ENCODE data around the gene TREML1. TPM values are rescaled to one million over a fixed set of nuclear protein-coding genes. Genes with fewer than 3 reads are reported as not detected.

Gene TREML1
- total RNA-seq, 3 donors from 2014 or later (not counting 1 experiment from before 2014, with no cell fraction given): 1.4 to 8.6 (median 3.4) TPM

- Histone ChIP-seq H3K4me3 (ENCODE audit: low read length) (no peak overlapping the region), H3K27me3 (ENCODE audit: control insufficient read depth, insufficient read depth, low read length) (peaks cover 3% of the 10 kb centered on the region), H3K27ac (ENCODE audit: low read length) (no peak overlapping the region), H3K4me1 (ENCODE audit: control insufficient read depth, insufficient read depth, low read length) (no peaks in the 10 kb centered on the region), H3K36me3 (ENCODE audit: control insufficient read depth, insufficient read depth, low read length) (no peaks in the 10 kb centered on the region), H3K9me3 (ENCODE audit: control insufficient read depth, insufficient read depth, low read length) (no peaks in the 10 kb centered on the region)
- TF ChIP-seq, protein P1, sequence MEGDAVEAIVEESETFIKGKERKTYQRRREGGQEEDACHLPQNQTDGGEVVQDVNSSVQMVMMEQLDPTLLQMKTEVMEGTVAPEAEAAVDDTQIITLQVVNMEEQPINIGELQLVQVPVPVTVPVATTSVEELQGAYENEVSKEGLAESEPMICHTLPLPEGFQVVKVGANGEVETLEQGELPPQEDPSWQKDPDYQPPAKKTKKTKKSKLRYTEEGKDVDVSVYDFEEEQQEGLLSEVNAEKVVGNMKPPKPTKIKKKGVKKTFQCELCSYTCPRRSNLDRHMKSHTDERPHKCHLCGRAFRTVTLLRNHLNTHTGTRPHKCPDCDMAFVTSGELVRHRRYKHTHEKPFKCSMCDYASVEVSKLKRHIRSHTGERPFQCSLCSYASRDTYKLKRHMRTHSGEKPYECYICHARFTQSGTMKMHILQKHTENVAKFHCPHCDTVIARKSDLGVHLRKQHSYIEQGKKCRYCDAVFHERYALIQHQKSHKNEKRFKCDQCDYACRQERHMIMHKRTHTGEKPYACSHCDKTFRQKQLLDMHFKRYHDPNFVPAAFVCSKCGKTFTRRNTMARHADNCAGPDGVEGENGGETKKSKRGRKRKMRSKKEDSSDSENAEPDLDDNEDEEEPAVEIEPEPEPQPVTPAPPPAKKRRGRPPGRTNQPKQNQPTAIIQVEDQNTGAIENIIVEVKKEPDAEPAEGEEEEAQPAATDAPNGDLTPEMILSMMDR (IDR thresholded peaks at IDR 0.05): no peak
- Mint-ChIP-seq H3K4me3 (no peak overlapping the region), H3K36me3 (no peaks in the 10 kb centered on the region), H3K27me3 (ENCODE audit: low read depth in 2 of 2) (peaks cover 23 to 26% of the 10 kb centered on the region in 2 donors), H3K4me1 (peaks cover 5 to 8% of the 10 kb centered on the region in 2 donors), H3K9me3 (no peaks in the 10 kb centered on the region), H3K27ac (no peak overlapping the region)
- DNase-seq (no peak), ATAC-seq (no peak)
- 94% methylated on average over 12 of the region's 12 CpGs for WGBS (ENCODE audit: insufficient coverage)
- intact Hi-C loops (cut with micrococcal nuclease): no loop called here
Observed at GRCh38 chr6:41176189-41176588, 22.0 kb upstream of the TREML1 start.

GRCh38 chr6:41175084-41175483, 20.9 kb upstream of the TREML1 start:
- no CpG with 5 or more reads among the region's 1 CpG for WGBS (ENCODE audit: insufficient coverage)
- no peak overlapping the region for H3K4me3 Mint-ChIP-seq
- DNase-seq: no peak
- no peak for ATAC-seq
- intact Hi-C loops (cut with micrococcal nuclease): no loop called here
- H3K36me3 ChIP-seq (ENCODE audit: control insufficient read depth, insufficient read depth, low read length): no peaks in the 10 kb centered on the region
- H3K4me1 Mint-ChIP-seq: peaks cover 5 to 14% of the 10 kb centered on the region in 2 donors
- no peak overlapping the region for H3K4me3 ChIP-seq (ENCODE audit: low read length)
- H3K4me1 ChIP-seq (ENCODE audit: control insufficient read depth, insufficient read depth, low read length): no peaks in the 10 kb centered on the region
- TF ChIP-seq, protein P1 (IDR thresholded peaks at IDR 0.05): no peak
- H3K9me3 ChIP-seq (ENCODE audit: control insufficient read depth, insufficient read depth, low read length): no peaks in the 10 kb centered on the region
- H3K27ac Mint-ChIP-seq: no peak overlapping the region
- peaks cover 31% of the 10 kb centered on the region in 2 donors for H3K27me3 Mint-ChIP-seq (ENCODE audit: low read depth in 2 of 2)
- peaks cover 3% of the 10 kb centered on the region for H3K27me3 ChIP-seq (ENCODE audit: control insufficient read depth, insufficient read depth, low read length)
- no peak overlapping the region for H3K27ac ChIP-seq (ENCODE audit: low read length)
- H3K9me3 Mint-ChIP-seq: no peaks in the 10 kb centered on the region
- no peaks in the 10 kb centered on the region for H3K36me3 Mint-ChIP-seq

GRCh38 chr6:41174610-41175009, 20.5 kb upstream of the TREML1 start:
- Histone ChIP-seq H3K9me3 (ENCODE audit: control insufficient read depth, insufficient read depth, low read length) (no peaks in the 10 kb centered on the region), H3K4me1 (ENCODE audit: control insufficient read depth, insufficient read depth, low read length) (no peaks in the 10 kb centered on the region), H3K4me3 (ENCODE audit: low read length) (no peak overlapping the region), H3K27ac (ENCODE audit: low read length) (no peak overlapping the region), H3K36me3 (ENCODE audit: control insufficient read depth, insufficient read depth, low read length) (no peaks in the 10 kb centered on the region), H3K27me3 (ENCODE audit: control insufficient read depth, insufficient read depth, low read length) (peaks cover 3% of the 10 kb centered on the region)
- TF ChIP-seq, protein P1 (IDR thresholded peaks at IDR 0.05): no peak
- Mint-ChIP-seq H3K36me3 (no peaks in the 10 kb centered on the region), H3K27me3 (ENCODE audit: low read depth in 2 of 2) (peaks cover 31% of the 10 kb centered on the region in 2 donors), H3K4me1 (peaks cover 5 to 14% of the 10 kb centered on the region in 2 donors), H3K27ac (no peak overlapping the region), H3K9me3 (no peaks in the 10 kb centered on the region), H3K4me3 (no peak overlapping the region)
- intact Hi-C loops (cut with micrococcal nuclease): no loop called here
- no peak for ATAC-seq
- WGBS (ENCODE audit: insufficient coverage): 33% methylated on average over 1 of the region's 2 CpGs
- no peak for DNase-seq

DNA sequence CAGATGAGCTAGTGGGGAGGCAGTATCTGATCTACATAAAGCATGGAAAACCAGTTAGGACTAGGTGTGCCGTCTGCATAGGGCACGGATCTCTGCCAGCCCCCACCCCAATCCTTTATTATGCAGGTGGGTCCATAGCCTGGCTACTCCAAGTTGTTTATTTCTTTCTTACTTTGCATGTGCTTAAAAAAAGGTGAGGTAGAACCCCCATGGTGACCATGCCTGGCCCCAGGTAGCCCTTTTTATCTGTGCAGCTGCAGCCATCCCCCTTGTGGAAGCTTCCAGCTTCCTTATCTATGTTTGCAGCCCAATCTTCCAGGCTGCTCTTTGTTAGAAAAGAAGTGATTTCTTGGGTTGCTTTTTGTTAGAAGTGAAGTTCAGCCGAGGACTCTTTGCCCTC, 17.8 kb upstream of the TREML1 start:
- Histone ChIP-seq H3K27ac (ENCODE audit: low read length) (no peak overlapping the region), H3K4me1 (ENCODE audit: control insufficient read depth, insufficient read depth, low read length) (no peaks in the 10 kb centered on the region), H3K27me3 (ENCODE audit: control insufficient read depth, insufficient read depth, low read length) (no peaks in the 10 kb centered on the region), H3K36me3 (ENCODE audit: control insufficient read depth, insufficient read depth, low read length) (no peaks in the 10 kb centered on the region), H3K4me3 (ENCODE audit: low read length) (no peak overlapping the region), H3K9me3 (ENCODE audit: control insufficient read depth, insufficient read depth, low read length) (no peaks in the 10 kb centered on the region)
- DNase-seq (no peak), ATAC-seq (no peak)
- peaks cover 5 to 10% of the 10 kb centered on the region in 2 donors for H3K4me1 Mint-ChIP-seq
- no peak overlapping the region for H3K27ac Mint-ChIP-seq
- H3K9me3 Mint-ChIP-seq: no peaks in the 10 kb centered on the region
- intact Hi-C loops (cut with micrococcal nuclease): no loop called here
- no peak overlapping the region for H3K4me3 Mint-ChIP-seq
- peaks cover 28 to 34% of the 10 kb centered on the region in 2 donors for H3K27me3 Mint-ChIP-seq (ENCODE audit: low read depth in 2 of 2)
- TF ChIP-seq, protein P1 (IDR thresholded peaks at IDR 0.05): no peak
- 95% methylated on average over 2 of the region's 3 CpGs for WGBS (ENCODE audit: insufficient coverage)
- H3K36me3 Mint-ChIP-seq: no peaks in the 10 kb centered on the region

Data from natural killer cell (primary cell).